Suprapubic skin (tissue), 4 donors: Measurements from ENCODE around the gene MYO1C. TPM values are rescaled to one million over a fixed set of nuclear protein-coding genes. Genes with fewer than 3 reads are reported as not detected.

ENCODE experiments used
- DNase-seq, 2 donors: peaks; one replicate each; pipeline ENCODE4 v3.0.0-alpha.2; 2019; ENCODE audit warnings: low spot score in 2 of 2
- H3K27ac ChIP-seq: fragments of 200-600 bp; sonication (generic); one replicate; pipeline ENCODE4 v1.5.1; 2019
- H3K27me3 ChIP-seq: fragments of 200-600 bp; sonication (generic); one replicate; pipeline ENCODE4 v1.5.1; 2019
- H3K36me3 ChIP-seq: fragments of 200-600 bp; sonication (generic); one replicate; pipeline ENCODE4 v1.5.1; 2019
- H3K4me1 ChIP-seq: fragments of 200-600 bp; sonication (generic); one replicate; pipeline ENCODE4 v1.5.1; 2019
- H3K4me3 ChIP-seq: fragments of 200-600 bp; sonication (generic); one replicate; pipeline ENCODE4 v1.5.1; 2019; ENCODE audit warnings: mild to moderate bottlenecking
- H3K9me3 ChIP-seq: fragments of 200-600 bp; sonication (generic); one replicate; pipeline ENCODE4 v1.5.1; 2019
- EP300 ChIP-seq: sonication (generic); formaldehyde crosslinking; IDR thresholded peaks from one replicate; pipeline ENCODE4 v1.6.1; 2017; ENCODE audit warnings: antibody characterized with exemption
- POLR2A ChIP-seq, 2 donors: fragments of 450-650 bp; IDR thresholded peaks; one replicate each; pipeline ENCODE4 v1.6.1; 2017; ENCODE audit warnings: antibody characterized with exemption in 2 of 2, mild to moderate bottlenecking in 2 of 2, moderate library complexity in 2 of 2
- POLR2AphosphoS5 ChIP-seq, 3 donors: sonication (generic); formaldehyde crosslinking; IDR thresholded peaks; one replicate each; pipeline ENCODE4 v1.6.1; 2017; ENCODE audit warnings: antibody characterized with exemption in 3 of 3
- WGBS: methylation state at CpG from one replicate; pipeline ENCODE4 v1.1.5; 2018; 5-methylcytosine and 5-hydroxymethylcytosine counted together
- total RNA-seq, 4 donors: library from RNA; depleted of rRNA; stranded (reverse); fragments of >200 nt; gene quantifications; one replicate each; pipeline ENCODE4 v1.1.0, GENCODE V29; 2016
- TF ChIP-seq, protein P1 (sequence below), 2 donors: fragments of 200-600 bp in 1 of 2; fragments of 450-650 bp in 1 of 2; sonication (generic) in 1 of 2; IDR thresholded peaks; one replicate each; pipeline ENCODE4 v1.5.1; 2016 to 2019; ENCODE audit warnings: antibody characterized with exemption in 2 of 2, mild to moderate bottlenecking in 1 of 2, moderate library complexity in 1 of 2

Gene MYO1C
- total RNA-seq, 4 donors from 2014 or later: 74.9 to 116 (median 103) TPM

DNA sequence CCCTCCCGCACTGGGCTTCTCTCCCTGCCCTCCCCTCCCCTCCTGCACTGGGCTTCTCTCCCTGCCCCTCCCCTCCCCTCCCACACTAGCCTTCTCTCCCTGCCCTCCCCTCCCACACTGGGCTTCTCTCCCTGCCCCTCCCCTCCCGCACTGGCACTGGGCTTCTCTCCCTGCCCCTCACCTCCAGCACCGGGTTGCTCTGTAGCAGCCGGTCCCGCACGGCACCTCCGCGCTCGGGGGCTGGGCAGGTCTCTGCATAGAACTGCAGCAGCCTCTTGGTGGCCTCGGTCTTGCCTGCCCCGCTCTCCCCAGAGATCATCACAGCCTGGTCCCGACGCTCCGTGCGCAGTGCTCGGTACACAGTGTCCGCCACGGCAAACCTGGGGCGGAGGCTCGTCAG, 9.8 kb downstream of the MYO1C start:
- Histone ChIP-seq H3K4me3 (no peak overlapping the region), H3K27ac (peak overlapping the region; percentile 18), H3K27me3 (no peaks in the 10 kb centered on the region), H3K36me3 (peaks cover 60% of the 10 kb centered on the region), H3K4me1 (peaks cover 41% of the 10 kb centered on the region), H3K9me3 (no peaks in the 10 kb centered on the region)
- DNase-seq: peak in 1 of 2 donors; percentile 64
- TF ChIP-seq POLR2AphosphoS5 (IDR thresholded peaks at IDR 0.05) (no peak), POLR2A (IDR thresholded peaks at IDR 0.05) (no peak), EP300 (no peak)
- TF ChIP-seq, protein P1, sequence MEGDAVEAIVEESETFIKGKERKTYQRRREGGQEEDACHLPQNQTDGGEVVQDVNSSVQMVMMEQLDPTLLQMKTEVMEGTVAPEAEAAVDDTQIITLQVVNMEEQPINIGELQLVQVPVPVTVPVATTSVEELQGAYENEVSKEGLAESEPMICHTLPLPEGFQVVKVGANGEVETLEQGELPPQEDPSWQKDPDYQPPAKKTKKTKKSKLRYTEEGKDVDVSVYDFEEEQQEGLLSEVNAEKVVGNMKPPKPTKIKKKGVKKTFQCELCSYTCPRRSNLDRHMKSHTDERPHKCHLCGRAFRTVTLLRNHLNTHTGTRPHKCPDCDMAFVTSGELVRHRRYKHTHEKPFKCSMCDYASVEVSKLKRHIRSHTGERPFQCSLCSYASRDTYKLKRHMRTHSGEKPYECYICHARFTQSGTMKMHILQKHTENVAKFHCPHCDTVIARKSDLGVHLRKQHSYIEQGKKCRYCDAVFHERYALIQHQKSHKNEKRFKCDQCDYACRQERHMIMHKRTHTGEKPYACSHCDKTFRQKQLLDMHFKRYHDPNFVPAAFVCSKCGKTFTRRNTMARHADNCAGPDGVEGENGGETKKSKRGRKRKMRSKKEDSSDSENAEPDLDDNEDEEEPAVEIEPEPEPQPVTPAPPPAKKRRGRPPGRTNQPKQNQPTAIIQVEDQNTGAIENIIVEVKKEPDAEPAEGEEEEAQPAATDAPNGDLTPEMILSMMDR (IDR thresholded peaks at IDR 0.05): no peak
- 75% methylated on average over 17 of the region's 20 CpGs for WGBS

DNA sequence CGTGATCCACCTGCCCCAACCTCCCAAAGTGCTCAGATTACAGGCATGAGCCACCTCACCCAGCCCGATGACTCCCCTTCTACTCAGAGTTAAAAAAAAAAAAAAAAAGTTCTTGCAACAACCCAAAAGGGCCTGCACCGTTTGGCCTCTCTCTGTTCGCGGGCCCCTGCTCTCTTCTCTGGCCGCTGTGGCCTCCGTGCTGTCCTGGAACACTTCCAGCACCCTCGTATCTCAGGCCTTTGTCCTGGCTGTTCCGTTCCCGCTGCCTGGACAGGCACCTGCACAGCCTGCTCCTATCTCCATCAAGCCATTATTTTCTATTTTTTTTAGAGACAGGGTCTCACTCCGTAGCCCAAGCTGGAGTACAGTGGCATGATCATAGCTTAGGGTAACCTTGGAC, 10.8 kb downstream of the MYO1C start:
- Histone ChIP-seq H3K36me3 (peaks cover 69% of the 10 kb centered on the region), H3K4me3 (no peak overlapping the region), H3K27ac (no peak overlapping the region), H3K4me1 (peaks cover 32% of the 10 kb centered on the region), H3K27me3 (no peaks in the 10 kb centered on the region), H3K9me3 (no peaks in the 10 kb centered on the region)
- no peak for DNase-seq
- WGBS: 80% methylated on average over 11 of the region's 11 CpGs
- TF ChIP-seq POLR2AphosphoS5 (IDR thresholded peaks at IDR 0.05): no peak
- TF ChIP-seq EP300: no peak
- TF ChIP-seq POLR2A (IDR thresholded peaks at IDR 0.05): no peak
- TF ChIP-seq, protein P1 (IDR thresholded peaks at IDR 0.05): no peak

DNA sequence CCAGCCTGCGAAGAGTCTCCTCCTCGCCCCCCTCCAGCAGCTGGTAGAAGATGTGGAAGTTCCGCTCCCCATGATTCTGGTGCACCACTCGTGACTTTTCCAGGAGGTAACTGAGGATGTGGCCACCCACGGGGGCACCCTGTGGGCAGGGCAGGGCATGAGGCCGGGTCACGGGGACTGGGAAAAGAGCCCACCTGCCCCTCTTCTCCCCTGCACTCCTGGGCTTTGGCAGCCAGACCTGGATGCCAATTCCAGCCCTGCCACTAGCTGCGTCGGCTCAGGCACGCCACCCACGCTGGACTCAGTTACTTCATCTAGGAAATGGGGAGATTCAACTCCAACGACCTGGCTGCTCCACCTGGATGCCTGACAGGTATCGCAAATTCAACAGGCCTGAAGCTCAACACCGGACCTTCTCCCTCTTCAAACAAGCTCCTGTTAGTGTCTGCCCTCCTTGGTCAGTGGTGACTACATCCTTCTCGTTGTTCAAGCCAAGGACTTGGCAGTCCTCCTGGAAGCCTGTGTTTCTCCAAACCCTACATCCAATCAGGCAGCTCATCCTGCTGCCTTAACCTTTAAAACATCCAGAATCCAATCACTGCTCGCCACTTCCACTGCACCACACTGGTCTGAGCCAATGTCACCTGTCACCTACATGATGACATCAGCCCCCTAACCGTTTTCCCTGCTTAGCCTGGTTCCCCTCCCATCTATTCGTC, 11.6 kb downstream of the MYO1C start:
- Histone ChIP-seq H3K27me3 (no peaks in the 10 kb centered on the region), H3K36me3 (peaks cover 71% of the 10 kb centered on the region), H3K4me3 (no peak overlapping the region), H3K9me3 (no peaks in the 10 kb centered on the region), H3K4me1 (peaks cover 24% of the 10 kb centered on the region), H3K27ac (no peak overlapping the region)
- no peak for TF ChIP-seq EP300
- TF ChIP-seq POLR2A (IDR thresholded peaks at IDR 0.05): no peak
- TF ChIP-seq, protein P1 (IDR thresholded peaks at IDR 0.05): no peak
- TF ChIP-seq POLR2AphosphoS5 (IDR thresholded peaks at IDR 0.05): no peak
- 64% methylated on average over 7 of the region's 18 CpGs for WGBS
- DNase-seq: no peak

DNA sequence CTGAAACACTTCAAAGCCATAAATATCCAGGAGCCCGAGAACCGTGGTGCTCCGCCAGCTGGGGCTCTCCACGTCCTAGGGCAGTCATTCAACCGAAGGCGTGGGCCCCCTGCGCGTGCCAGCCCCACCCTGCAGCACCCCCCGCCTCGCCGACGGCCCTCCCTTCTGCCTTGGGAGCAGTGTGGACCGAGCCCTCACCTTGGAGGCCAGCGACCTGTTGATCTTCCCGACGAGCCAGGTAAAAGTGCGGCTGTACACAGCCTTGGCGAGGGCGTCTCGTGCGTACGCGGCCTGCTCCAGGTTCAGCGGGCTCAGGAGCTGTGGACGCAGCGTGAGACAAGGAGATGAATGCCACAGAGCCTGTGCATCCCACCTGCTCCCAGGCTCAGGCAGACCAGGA, 14.1 kb downstream of the MYO1C start:
- TF ChIP-seq EP300 (no peak), POLR2A (IDR thresholded peaks at IDR 0.05) (no peak), POLR2AphosphoS5 (IDR thresholded peaks at IDR 0.05) (no peak)
- TF ChIP-seq, protein P1 (IDR thresholded peaks at IDR 0.05): no peak
- Histone ChIP-seq H3K4me1 (peaks cover 6% of the 10 kb centered on the region), H3K27ac (no peak overlapping the region), H3K27me3 (no peaks in the 10 kb centered on the region), H3K36me3 (peaks cover 88% of the 10 kb centered on the region), H3K4me3 (no peak overlapping the region), H3K9me3 (no peaks in the 10 kb centered on the region)
- DNase-seq: no peak
- WGBS: 79% methylated on average over 18 of the region's 26 CpGs

DNA sequence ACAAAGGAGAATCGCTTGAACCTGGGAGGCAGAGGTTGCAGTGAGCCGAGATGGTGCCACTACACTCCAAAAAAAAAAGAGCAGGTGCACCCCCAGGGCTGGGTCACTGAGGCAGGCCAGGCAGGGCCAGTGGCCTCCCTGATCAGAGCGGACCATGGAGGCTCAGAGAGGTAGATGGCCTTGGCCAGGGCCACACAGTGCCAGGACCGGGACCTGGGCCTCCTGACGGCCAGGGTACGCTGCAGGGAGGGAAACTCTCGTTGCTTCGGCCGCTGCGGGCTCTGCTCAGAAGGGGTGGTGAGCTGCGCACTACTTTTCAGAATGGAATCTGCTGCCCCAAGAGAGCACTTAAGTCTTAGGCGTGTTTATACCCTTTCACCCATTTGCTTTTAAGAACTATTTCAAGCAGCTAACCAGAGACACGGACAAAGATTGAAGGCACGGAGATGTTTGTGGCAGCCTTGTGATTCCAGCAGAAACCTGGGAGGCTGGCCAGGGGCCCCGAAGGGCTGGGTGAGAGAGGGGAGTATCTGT, 17.1 kb downstream of the MYO1C start:
- H3K4me3 ChIP-seq: no peak overlapping the region
- no peaks in the 10 kb centered on the region for H3K4me1 ChIP-seq
- H3K27ac ChIP-seq: no peak overlapping the region
- H3K27me3 ChIP-seq: no peaks in the 10 kb centered on the region
- H3K36me3 ChIP-seq: peaks cover 89% of the 10 kb centered on the region
- 89% methylated on average over 14 of the region's 15 CpGs for WGBS
- no peaks in the 10 kb centered on the region for H3K9me3 ChIP-seq
- no peak for DNase-seq
- no peak for TF ChIP-seq POLR2AphosphoS5 (IDR thresholded peaks at IDR 0.05)
- TF ChIP-seq, protein P1 (IDR thresholded peaks at IDR 0.05): no peak
- TF ChIP-seq POLR2A (IDR thresholded peaks at IDR 0.05): no peak
- no peak for TF ChIP-seq EP300
